Suppressor macrophage treated with lipopolysaccharide for 4 hours (primary cell): Measurements from ENCODE around the gene SIRT2.
"Not testable (repeated sequence)": the region's sequence is repeated elsewhere in the genome, so short reads cannot be mapped to it uniquely, and the experiment has no call there.

ENCODE experiments used
- DNase-seq: peaks from one replicate; pipeline ENCODE4 v3.0.0-alpha.2; 2020

Gene SIRT2

GRCh38 chr19:38899447-38900201 is at the start of gene SIRT2, which contains the start of gene NFKBIB:
Gene SIRT2, minus strand, starts transcription at chr19:38899618. Its CDS starts 97 bp downstream, at chr19:38899521.
Gene NFKBIB, plus strand, starts transcription at chr19:38899969. Its CDS starts 64 bp downstream, at chr19:38900033.
- peak; percentile 100 for DNase-seq

- no peak for DNase-seq
Measured at GRCh38 chr19:38946229-38947010, 47.0 kb upstream of the SIRT2 start.

GRCh38 chr19:38945562-38946228 is 46.3 kb upstream of the SIRT2 start:
- no peak for DNase-seq

- DNase-seq = no peak
Measured at GRCh38 chr19:38944981-38945506, 45.6 kb upstream of the SIRT2 start.

GRCh38 chr19:38942471-38943181 is 43.2 kb upstream of the SIRT2 start:
- DNase-seq = no peak

GRCh38 chr19:38941979-38942378 is 42.6 kb upstream of the SIRT2 start:
- no peak for DNase-seq

GRCh38 chr19:38941466-38941865 is 42.0 kb upstream of the SIRT2 start:
- DNase-seq = not testable (repeated sequence)

GRCh38 chr19:38939957-38940356 is 40.5 kb upstream of the SIRT2 start:
- DNase-seq = no peak

DNA sequence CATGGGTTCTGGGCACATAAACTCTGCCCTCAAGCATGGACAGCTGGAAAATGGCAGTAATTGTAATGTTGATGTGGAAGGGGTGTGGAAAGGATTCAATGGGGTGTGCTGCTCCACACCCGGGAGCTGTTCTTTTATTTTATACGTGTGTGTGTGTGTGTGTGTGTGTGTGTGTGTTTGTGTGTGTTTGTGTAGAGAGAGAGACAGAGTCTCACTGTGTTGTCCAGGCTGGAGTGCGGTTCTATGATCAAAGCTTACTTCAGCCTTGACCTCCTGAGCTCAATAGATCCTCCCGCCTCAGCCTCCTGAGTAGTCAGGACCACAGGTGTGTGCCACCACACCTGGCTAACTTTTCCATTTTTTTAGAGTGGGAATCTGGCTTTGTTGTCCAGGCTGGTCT is 34.1 kb upstream of the SIRT2 start:
- no peak for DNase-seq

GRCh38 chr19:38932425-38933179 is 33.2 kb upstream of the SIRT2 start:
- DNase-seq = peak; percentile 54

DNA sequence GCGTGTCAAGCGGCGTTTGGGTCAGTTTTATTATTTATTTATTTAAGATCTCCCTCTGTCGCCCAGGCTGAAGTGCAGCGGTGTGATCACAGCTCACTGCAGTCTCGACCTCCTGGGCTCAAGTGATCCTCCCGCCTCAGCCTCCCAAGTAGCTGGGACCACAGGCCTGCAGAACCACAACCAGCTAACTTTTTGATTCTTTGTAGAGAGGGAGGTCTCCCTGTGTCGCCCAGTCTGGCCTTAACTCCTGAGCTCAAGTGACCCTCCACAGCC is 32.0 kb upstream of the SIRT2 start:
- DNase-seq = no peak

- peak; percentile 99 for DNase-seq
Measured at GRCh38 chr19:38930776-38931520, 31.5 kb upstream of the SIRT2 start, which contains the start of gene MRPS12. Gene MRPS12, plus strand, starts transcription at chr19:38930944. Its CDS starts 351 bp downstream, at chr19:38931295.

DNA sequence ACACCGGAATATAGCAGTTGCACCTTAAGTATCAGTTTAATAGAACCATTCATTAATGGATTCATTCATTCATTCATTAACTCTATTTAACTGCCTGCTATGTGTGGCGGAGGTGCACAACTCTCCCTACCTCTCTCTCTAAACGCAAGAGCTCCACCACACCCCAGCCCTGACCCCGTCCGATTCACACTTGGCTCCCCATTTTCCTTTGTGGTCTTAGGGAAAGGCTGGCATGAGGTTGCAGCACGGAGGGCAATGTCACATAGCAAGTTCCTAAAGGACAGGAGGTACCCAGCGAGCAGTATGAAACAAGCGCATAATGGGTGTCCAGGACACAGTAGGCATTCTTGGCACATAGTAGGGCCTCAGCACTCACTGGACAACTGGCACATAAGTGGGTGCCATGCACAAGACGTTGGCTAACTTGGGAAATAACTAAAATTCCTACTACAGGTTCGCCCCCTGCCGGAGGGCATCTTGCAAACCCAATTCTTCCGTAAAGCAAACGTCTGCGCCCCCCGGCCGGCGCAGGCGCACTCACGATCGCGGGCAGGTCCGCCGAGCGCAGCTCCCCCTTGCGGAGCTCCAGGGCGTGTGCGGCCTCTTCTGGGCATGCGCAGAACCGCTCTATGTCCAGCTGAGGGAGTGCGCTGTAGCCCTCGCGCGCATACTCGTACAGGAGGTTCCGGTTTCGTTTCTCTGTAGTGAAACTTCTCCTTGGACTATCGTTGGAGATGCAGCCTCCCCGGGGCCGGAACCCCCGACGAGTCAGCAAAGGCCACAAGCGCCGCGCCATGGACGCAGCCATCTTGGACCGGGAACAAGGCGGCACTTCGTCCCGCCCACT is 30.7 kb upstream of the SIRT2 start, which contains the start of gene SARS2:
Gene SARS2 (minus strand): TSS at position 835 of the 847 bp plus-strand sequence. CDS start 27 bp downstream, at position 808.
- peak; percentile 97 for DNase-seq

DNA sequence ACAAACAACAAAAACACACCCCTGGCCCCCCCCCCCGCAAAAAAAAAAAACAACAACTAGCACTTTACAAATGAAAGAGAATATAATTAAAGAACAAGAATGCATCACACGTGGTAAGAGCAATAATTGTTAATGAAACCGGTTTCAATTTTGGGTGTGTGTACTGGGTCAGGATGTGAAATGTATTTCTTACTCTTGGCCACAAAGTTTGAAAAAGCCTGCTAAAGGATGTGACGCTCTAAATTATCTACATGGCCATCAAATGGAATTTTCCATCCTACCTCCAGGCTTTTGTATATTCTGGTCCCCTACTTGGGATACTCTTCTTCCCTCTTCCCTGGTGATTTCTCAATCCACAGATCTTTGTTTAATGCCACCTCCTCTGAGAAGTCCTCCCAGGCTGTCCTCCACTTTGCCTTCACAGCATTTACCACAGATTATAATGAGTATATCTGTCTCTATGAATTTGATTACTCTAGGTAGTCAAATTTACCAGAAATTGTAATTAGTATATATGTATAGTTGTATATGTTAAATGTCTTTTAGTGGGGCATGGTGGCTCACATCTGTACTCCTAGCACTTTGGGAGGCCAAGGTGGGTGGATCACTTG is 29.1 kb upstream of the SIRT2 start:
- no peak for DNase-seq

GRCh38 chr19:38924388-38924787 is 25.0 kb upstream of the SIRT2 start:
- DNase-seq = no peak

DNA sequence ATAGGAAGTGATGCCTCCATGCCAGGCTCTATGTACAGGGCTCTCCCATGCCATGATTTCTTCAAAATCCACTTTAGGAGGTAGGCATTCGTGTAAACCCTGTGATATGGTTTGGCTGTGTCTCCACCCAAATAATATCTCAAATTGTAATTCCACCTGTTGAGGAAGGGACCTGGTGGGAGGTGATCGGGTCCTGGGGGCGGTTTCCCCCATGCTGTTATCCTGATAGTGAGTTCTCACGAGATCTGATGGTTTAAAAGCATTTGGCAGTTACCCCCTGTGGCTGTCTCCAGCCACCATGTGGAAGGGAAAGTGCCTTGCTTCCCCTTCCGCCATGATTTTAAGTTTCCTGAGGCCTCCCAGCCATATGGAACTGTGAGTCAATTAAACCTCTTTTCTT is 23.1 kb upstream of the SIRT2 start:
- DNase-seq = no peak

GRCh38 chr19:38921420-38922274 is 22.2 kb upstream of the SIRT2 start:
- no peak for DNase-seq

DNA sequence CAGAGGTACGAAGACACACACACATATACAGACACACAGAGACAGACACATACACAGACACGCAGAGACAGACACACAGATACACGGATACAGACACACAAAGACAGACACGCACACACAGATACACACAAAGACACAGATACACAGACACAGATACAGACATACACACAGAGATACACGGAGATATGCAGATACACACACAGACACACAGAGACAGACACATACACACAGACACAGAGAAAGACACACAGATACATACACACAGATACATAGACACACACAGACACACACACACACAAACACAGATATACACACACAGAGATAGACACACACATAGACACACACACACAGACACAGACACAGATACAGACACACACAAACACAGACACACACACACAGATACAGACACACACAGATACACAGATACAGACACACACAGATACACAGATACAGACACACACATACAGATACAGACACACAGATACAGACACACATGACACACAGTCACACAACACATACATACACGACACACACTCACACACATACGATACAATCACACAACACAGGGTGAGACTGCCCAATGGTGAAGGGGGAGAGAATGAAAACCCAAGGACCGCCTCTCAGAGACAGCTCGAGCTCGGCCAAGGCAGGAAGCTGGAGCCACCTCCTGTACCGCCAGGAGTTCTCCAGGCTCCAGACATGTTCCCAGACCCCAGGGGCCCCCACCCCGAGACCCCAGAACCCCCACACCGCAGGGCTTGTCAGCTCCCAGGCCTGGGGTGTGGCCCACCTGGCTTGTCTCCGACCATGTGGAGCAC is 21.4 kb upstream of the SIRT2 start:
- no peak for DNase-seq
